Caki2 (cell line): ENCODE data around the gene MYOM1. TPM values are rescaled to one million over a fixed set of nuclear protein-coding genes. Genes with fewer than 3 reads are reported as not detected.

Experiments used
- DNase-seq: peaks from one replicate; pipeline ENCODE4 v3.0.0-alpha.2; 2015; ENCODE audit warnings: low read depth
- in situ Hi-C: cut with HindIII; loops from 2 replicates; pipeline ENCODE4 v1.10.0; 2016; ENCODE audit warnings: low sequenced_read_pairs, low pct_unique_long_range_greater_than_20kb, mixed read lengths
- total RNA-seq: library from RNA; depleted of rRNA; stranded (reverse); fragments of >200 nt; shearing (Covaris generic); gene quantifications from 2 replicates; pipeline ENCODE4 v1.2.3, GENCODE V29; 2014; ENCODE audit warnings: low replicate concordance; rRNA removed

The MYOM1 gene
- total RNA-seq: 0.17 and 0.20 TPM in 2 replicates

GRCh38 chr18:3219631-3220335 is at the start of gene MYOM1:
Gene MYOM1, minus strand, starts transcription at chr18:3219968. Its CDS starts 4,745 bp downstream, at chr18:3215223.
- DNase-seq: no peak
- in situ Hi-C loops: no loop called here

- in situ Hi-C loops: no loop called here
Observed at GRCh38 chr18:3269241-3269913, 49.6 kb upstream of the MYOM1 start.

GRCh38 chr18:3268306-3268705 is 48.5 kb upstream of the MYOM1 start:
- in situ Hi-C loops: no loop called here
- no peak for DNase-seq

More at GRCh38 chr18:3269241-3269913, 49.6 kb upstream of the MYOM1 start:
- no peak for DNase-seq

GRCh38 chr18:3266062-3266608 is 46.4 kb upstream of the MYOM1 start:
- in situ Hi-C loops: no loop called here
- DNase-seq: no peak

- in situ Hi-C loops: no loop called here
- DNase-seq: no peak
Observed at GRCh38 chr18:3265564-3266033, 45.8 kb upstream of the MYOM1 start.

GRCh38 chr18:3264362-3264761 is 44.6 kb upstream of the MYOM1 start:
- in situ Hi-C loops: no loop called here

GRCh38 chr18:3263132-3263700 is 43.4 kb upstream of the MYOM1 start:
- in situ Hi-C loops: no loop called here
- DNase-seq: no peak

More at GRCh38 chr18:3264362-3264761, 44.6 kb upstream of the MYOM1 start:
- DNase-seq: no peak

- in situ Hi-C loops: no loop called here
- DNase-seq: no peak
Observed at GRCh38 chr18:3262234-3263131, 42.7 kb upstream of the MYOM1 start.

- in situ Hi-C loops: no loop called here
- peak; percentile 87 for DNase-seq
Observed at GRCh38 chr18:3261373-3262233, 41.8 kb upstream of the MYOM1 start, which contains the start of gene MYL12B. Gene MYL12B, plus strand, starts transcription at chr18:3262133. Its CDS starts 10,766 bp downstream, at chr18:3272899.

- in situ Hi-C loops: no loop called here
- no peak for DNase-seq
Observed at GRCh38 chr18:3260995-3261372, 41.2 kb upstream of the MYOM1 start.

GRCh38 chr18:3257627-3258120 is 37.9 kb upstream of the MYOM1 start:
- DNase-seq: no peak
- in situ Hi-C loops: no loop called here

GRCh38 chr18:3256693-3257626 is 37.2 kb upstream of the MYOM1 start:
- DNase-seq: no peak
- in situ Hi-C loops: no loop called here

- in situ Hi-C loops: no loop called here
- DNase-seq: no peak
Observed at GRCh38 chr18:3255611-3256165, 35.9 kb upstream of the MYOM1 start.

- DNase-seq: no peak
- in situ Hi-C loops: no loop called here
Observed at GRCh38 chr18:3254725-3255124, 35.0 kb upstream of the MYOM1 start.

- in situ Hi-C loops: no loop called here
- no peak for DNase-seq
Observed at GRCh38 chr18:3252843-3253242, 33.1 kb upstream of the MYOM1 start.

- no peak for DNase-seq
- in situ Hi-C loops: no loop called here
Observed at GRCh38 chr18:3251963-3252277, 32.2 kb upstream of the MYOM1 start.
